ENCODE data around the gene KANK4. TPM values are rescaled to one million over a fixed set of nuclear protein-coding genes. Genes with fewer than 3 reads are reported as not detected.
A peak's percentile ranks its signal among the peaks of the same experiment; 100 is the strongest.

The KANK4 gene
- total RNA-seq, 2 donors from 2014 or later: 0.46 to 0.70 TPM

- WGBS, 2 experiments (ENCODE audit: insufficient coverage in 1 of 2, insufficient read length in 1 of 2): 83 to 85% methylated on average over 7 of the region's 7 CpGs
Measured at GRCh38 chr1:62333441-62333840, 14.2 kb upstream of the KANK4 start.

GRCh38 chr1:62327360-62328055, 8.3 kb upstream of the KANK4 start:
- no peaks in the 10 kb centered on the region for H3K36me3 Mint-ChIP-seq (ENCODE audit: low read depth)
- H3K4me1 Mint-ChIP-seq: no peaks in the 10 kb centered on the region
- H3K9me3 Mint-ChIP-seq: peaks cover 6% of the 10 kb centered on the region
- no peak overlapping the region for H3K27ac Mint-ChIP-seq
- no peaks in the 10 kb centered on the region for H3K4me1 ChIP-seq (ENCODE audit: control insufficient read depth, insufficient read depth, low read length)
- H3K4me3 ChIP-seq (ENCODE audit: low read length): no peak overlapping the region
- no peak overlapping the region for H3K9ac ChIP-seq (ENCODE audit: extremely low read depth, low read length, poor library complexity, severe bottlenecking)
- 83 to 84% methylated on average over 11 to 22 of the region's 22 CpGs for WGBS, 2 experiments (ENCODE audit: insufficient coverage in 1 of 2, insufficient read length in 1 of 2)
- H3K4me3 Mint-ChIP-seq: peak overlapping the region; percentile 31
- H3K27me3 Mint-ChIP-seq (ENCODE audit: insufficient read depth): peaks cover 5% of the 10 kb centered on the region
- no peaks in the 10 kb centered on the region for H3K36me3 ChIP-seq (ENCODE audit: control insufficient read depth, insufficient read depth, low read length)
- peak; percentile 82 for DNase-seq
- TF ChIP-seq, protein P1, sequence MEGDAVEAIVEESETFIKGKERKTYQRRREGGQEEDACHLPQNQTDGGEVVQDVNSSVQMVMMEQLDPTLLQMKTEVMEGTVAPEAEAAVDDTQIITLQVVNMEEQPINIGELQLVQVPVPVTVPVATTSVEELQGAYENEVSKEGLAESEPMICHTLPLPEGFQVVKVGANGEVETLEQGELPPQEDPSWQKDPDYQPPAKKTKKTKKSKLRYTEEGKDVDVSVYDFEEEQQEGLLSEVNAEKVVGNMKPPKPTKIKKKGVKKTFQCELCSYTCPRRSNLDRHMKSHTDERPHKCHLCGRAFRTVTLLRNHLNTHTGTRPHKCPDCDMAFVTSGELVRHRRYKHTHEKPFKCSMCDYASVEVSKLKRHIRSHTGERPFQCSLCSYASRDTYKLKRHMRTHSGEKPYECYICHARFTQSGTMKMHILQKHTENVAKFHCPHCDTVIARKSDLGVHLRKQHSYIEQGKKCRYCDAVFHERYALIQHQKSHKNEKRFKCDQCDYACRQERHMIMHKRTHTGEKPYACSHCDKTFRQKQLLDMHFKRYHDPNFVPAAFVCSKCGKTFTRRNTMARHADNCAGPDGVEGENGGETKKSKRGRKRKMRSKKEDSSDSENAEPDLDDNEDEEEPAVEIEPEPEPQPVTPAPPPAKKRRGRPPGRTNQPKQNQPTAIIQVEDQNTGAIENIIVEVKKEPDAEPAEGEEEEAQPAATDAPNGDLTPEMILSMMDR (conservative IDR thresholded peaks at IDR 0.05): no peak
- H3K9me3 ChIP-seq (ENCODE audit: control insufficient read depth, low read length): no peaks in the 10 kb centered on the region
- no peaks in the 10 kb centered on the region for H3K27me3 ChIP-seq (ENCODE audit: control insufficient read depth, insufficient read depth, low read length, poor library complexity, severe bottlenecking)
- no peak overlapping the region for H3K27ac ChIP-seq (ENCODE audit: low read depth, low read length)

More at GRCh38 chr1:62333441-62333840, 14.2 kb upstream of the KANK4 start:
- DNase-seq: no peak
- H3K4me1 ChIP-seq (ENCODE audit: control insufficient read depth, insufficient read depth, low read length): no peaks in the 10 kb centered on the region
- peaks cover 7% of the 10 kb centered on the region for H3K4me1 Mint-ChIP-seq
- no peak overlapping the region for H3K4me3 Mint-ChIP-seq
- peaks cover 5% of the 10 kb centered on the region for H3K27me3 Mint-ChIP-seq (ENCODE audit: insufficient read depth)
- H3K27ac ChIP-seq (ENCODE audit: low read depth, low read length): no peak overlapping the region
- no peaks in the 10 kb centered on the region for H3K9me3 Mint-ChIP-seq
- no peaks in the 10 kb centered on the region for H3K36me3 ChIP-seq (ENCODE audit: control insufficient read depth, insufficient read depth, low read length)
- no peaks in the 10 kb centered on the region for H3K36me3 Mint-ChIP-seq (ENCODE audit: low read depth)
- H3K9ac ChIP-seq (ENCODE audit: extremely low read depth, low read length, poor library complexity, severe bottlenecking): no peak overlapping the region
- TF ChIP-seq, protein P1 (conservative IDR thresholded peaks at IDR 0.05): no peak
- no peaks in the 10 kb centered on the region for H3K27me3 ChIP-seq (ENCODE audit: control insufficient read depth, insufficient read depth, low read length, poor library complexity, severe bottlenecking)
- no peak overlapping the region for H3K27ac Mint-ChIP-seq
- no peak overlapping the region for H3K4me3 ChIP-seq (ENCODE audit: low read length)
- H3K9me3 ChIP-seq (ENCODE audit: control insufficient read depth, low read length): no peaks in the 10 kb centered on the region

DNA sequence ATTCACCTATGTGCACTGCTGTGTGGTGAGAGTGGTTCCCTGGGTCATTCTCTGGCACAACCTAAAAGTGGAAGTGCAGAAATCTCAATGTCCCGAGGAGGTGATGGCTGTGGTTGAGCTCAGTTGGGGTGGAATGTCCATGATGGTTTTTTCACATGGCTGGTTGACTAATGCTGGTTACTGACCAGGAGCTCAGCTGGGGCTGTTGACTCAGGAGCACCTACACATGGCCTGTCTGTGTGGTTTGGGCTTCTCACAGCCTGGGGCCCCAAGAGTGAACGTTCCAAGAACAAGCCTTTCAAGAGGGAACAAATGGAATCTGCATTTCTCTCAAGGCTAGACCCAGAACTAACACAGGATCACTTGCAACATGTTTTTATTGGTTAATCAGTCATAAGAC, 6.4 kb upstream of the KANK4 start:
- 80 to 88% methylated on average over 1 to 2 of the region's 2 CpGs for WGBS, 2 experiments (ENCODE audit: insufficient coverage in 1 of 2, insufficient read length in 1 of 2)

More for the DNA sequence above, 6.4 kb upstream of the KANK4 start:
- TF ChIP-seq, protein P1 (conservative IDR thresholded peaks at IDR 0.05): no peak
- Histone ChIP-seq H3K4me1 (ENCODE audit: control insufficient read depth, insufficient read depth, low read length) (no peaks in the 10 kb centered on the region), H3K36me3 (ENCODE audit: control insufficient read depth, insufficient read depth, low read length) (no peaks in the 10 kb centered on the region), H3K27me3 (ENCODE audit: control insufficient read depth, insufficient read depth, low read length, poor library complexity, severe bottlenecking) (peaks cover 8% of the 10 kb centered on the region), H3K4me3 (ENCODE audit: low read length) (no peak overlapping the region), H3K9ac (ENCODE audit: extremely low read depth, low read length, poor library complexity, severe bottlenecking) (no peak overlapping the region), H3K27ac (ENCODE audit: low read depth, low read length) (no peak overlapping the region), H3K9me3 (ENCODE audit: control insufficient read depth, low read length) (no peaks in the 10 kb centered on the region)
- Mint-ChIP-seq H3K4me3 (no peak overlapping the region), H3K9me3 (peaks cover 6% of the 10 kb centered on the region), H3K4me1 (peaks cover 5% of the 10 kb centered on the region), H3K27me3 (ENCODE audit: insufficient read depth) (peaks cover 9% of the 10 kb centered on the region), H3K36me3 (ENCODE audit: low read depth) (no peaks in the 10 kb centered on the region), H3K27ac (no peak overlapping the region)
- no peak for DNase-seq

All from endodermal cell (in vitro differentiated cells).